ENCODE results near the gene ARHGAP45.

The ARHGAP45 gene

DNA sequence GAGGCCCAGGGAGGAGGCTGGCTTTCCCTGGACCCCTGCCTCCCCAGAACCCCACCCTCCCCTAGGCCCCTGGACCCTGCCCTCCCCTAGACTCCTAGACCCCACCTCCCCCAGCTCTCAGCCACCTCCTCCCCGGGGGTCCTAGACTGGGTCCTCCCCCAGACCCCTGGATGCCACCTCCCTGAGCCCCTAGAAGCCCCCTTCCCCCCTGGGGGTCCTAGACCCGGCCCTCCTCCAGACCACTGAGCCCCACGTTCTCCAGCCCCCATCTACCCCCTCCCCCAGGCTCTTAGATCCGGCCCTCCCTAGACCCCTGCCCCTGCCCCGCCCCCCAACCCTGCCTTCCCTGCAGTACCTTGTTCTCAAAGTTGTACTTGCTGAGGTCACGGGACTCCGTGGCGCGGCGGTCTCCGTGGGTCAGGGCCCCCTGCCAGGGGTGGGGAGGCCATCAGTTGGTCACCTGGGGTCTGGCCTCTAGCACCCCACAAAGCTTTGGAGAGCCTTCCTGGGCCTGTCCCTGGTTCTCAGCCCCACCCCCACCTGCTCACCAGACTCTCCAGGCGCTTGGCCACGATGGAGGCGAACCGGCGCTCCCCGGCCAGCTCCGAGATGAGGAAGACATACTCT lies 44.8 kb downstream of the ARHGAP45 start:
- TF ChIP-seq FOXP2 (optimal IDR thresholded peaks at IDR 0.05; ENCODE audit: borderline replicate concordance, extremely low read depth, extremely low read length, insufficient read depth) (no peak), SIN3A (IDR thresholded peaks at IDR 0.05; ENCODE audit: borderline replicate concordance, insufficient read depth, low read length) (no peak), POLR2AphosphoS5 (IDR thresholded peaks at IDR 0.05; ENCODE audit: low read depth, low read length) (no peak), TAF1 (IDR thresholded peaks at IDR 0.05; ENCODE audit: borderline replicate concordance, insufficient read depth, low read length) (no peak)
- TF ChIP-seq, protein P1, sequence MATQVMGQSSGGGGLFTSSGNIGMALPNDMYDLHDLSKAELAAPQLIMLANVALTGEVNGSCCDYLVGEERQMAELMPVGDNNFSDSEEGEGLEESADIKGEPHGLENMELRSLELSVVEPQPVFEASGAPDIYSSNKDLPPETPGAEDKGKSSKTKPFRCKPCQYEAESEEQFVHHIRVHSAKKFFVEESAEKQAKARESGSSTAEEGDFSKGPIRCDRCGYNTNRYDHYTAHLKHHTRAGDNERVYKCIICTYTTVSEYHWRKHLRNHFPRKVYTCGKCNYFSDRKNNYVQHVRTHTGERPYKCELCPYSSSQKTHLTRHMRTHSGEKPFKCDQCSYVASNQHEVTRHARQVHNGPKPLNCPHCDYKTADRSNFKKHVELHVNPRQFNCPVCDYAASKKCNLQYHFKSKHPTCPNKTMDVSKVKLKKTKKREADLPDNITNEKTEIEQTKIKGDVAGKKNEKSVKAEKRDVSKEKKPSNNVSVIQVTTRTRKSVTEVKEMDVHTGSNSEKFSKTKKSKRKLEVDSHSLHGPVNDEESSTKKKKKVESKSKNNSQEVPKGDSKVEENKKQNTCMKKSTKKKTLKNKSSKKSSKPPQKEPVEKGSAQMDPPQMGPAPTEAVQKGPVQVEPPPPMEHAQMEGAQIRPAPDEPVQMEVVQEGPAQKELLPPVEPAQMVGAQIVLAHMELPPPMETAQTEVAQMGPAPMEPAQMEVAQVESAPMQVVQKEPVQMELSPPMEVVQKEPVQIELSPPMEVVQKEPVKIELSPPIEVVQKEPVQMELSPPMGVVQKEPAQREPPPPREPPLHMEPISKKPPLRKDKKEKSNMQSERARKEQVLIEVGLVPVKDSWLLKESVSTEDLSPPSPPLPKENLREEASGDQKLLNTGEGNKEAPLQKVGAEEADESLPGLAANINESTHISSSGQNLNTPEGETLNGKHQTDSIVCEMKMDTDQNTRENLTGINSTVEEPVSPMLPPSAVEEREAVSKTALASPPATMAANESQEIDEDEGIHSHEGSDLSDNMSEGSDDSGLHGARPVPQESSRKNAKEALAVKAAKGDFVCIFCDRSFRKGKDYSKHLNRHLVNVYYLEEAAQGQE (IDR thresholded peaks at IDR 0.05; ENCODE audit: insufficient read depth in 1 of 2, low read depth in 2 of 2, low read length in 2 of 2), result no peak

DNA sequence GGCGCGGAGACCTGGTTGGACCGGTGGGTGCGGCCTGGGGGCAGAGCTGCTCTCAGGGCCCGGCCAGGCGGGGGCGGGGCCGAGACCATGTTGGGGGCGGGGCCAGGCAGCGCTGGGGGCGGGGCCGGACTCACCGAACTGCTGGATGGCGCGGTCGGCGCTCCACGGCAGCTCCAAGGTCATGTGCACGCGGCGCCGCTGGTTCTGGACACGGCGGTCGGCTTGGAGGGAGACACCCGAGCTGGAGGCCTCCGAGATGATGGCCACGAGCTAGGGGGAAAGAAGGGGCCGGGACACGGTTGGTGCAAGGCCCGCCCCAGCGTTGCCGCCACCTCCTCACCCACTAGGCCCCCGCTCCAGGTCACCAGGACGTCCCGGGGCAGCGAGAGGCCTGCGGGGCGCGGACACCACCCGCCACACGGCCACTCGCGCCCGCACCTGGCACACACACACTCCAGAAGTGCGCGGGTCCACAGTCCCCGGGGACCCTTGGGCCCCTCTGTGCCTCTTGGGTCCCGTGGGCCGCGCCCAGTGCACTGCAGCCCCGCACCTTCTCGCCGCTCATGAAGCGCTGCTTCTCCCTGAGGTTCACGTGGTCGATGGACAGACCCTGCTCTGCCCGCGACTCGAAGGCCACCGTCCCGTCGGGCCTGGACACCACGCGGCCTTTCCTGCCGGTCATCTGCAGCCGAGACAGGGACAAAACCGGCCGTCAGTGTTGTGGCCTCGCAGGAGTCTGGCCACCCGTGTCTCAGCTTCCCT lies 45.5 kb downstream of the ARHGAP45 start:
- TF ChIP-seq, protein P1 (IDR thresholded peaks at IDR 0.05; ENCODE audit: insufficient read depth in 1 of 2, low read depth in 2 of 2, low read length in 2 of 2), result no peak
- TF ChIP-seq FOXP2 (optimal IDR thresholded peaks at IDR 0.05; ENCODE audit: borderline replicate concordance, extremely low read depth, extremely low read length, insufficient read depth) (no peak), POLR2AphosphoS5 (IDR thresholded peaks at IDR 0.05; ENCODE audit: low read depth, low read length) (no peak), SIN3A (IDR thresholded peaks at IDR 0.05; ENCODE audit: borderline replicate concordance, insufficient read depth, low read length) (no peak), TAF1 (IDR thresholded peaks at IDR 0.05; ENCODE audit: borderline replicate concordance, insufficient read depth, low read length) (no peak)

DNA sequence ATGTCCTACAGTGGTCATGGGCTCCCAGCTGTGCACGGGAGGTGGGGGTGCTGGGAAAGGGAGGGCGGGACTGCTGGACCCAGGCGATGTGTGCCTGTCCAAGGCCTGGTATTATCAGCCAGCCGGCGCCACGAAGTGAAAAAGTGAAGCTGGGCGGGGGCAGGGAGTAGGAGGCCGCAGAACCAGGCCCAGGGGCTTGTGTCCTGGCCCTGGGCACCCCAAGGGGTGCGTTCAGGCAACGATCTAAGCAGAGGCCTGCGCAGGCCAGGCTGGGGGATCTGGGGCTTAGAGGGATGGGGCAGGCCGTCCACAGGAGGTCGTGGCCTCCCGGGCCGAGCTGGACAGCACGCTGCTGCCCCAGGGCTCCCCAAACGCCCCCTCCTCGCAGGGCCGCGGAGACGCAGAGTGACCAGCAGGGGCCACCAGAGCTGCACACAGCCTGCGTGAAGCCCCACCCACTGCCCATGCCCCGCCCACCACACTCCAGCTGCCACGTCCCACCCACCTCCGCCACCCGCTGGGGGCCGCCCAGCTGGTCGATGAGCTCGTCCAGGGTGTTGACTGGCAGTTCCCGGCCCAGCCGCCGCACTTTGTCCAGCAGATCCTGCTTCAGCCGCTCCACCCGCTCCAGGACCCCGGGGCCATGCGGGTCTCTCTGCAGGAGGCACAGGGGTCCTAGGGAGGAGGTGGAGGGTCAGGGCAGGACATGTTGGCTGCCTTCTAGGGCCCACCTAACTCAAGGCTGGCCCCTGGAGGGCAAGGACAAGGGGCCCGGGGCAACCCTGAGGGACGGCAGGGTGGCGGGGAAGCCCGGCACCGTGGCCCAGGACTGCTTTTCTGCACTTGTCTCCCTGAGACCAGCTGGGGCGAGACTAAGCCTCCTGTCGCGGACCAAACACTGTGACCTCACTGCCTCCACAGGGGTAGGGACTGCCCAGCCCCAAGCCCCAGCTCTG lies 46.3 kb downstream of the ARHGAP45 start:
- no peak for TF ChIP-seq TAF1 (IDR thresholded peaks at IDR 0.05; ENCODE audit: borderline replicate concordance, insufficient read depth, low read length)
- TF ChIP-seq, protein P1 (IDR thresholded peaks at IDR 0.05; ENCODE audit: insufficient read depth in 1 of 2, low read depth in 2 of 2, low read length in 2 of 2), result no peak
- peak; percentile 97 for TF ChIP-seq FOXP2 (optimal IDR thresholded peaks at IDR 0.05; ENCODE audit: borderline replicate concordance, extremely low read depth, extremely low read length, insufficient read depth)
- TF ChIP-seq POLR2AphosphoS5 (IDR thresholded peaks at IDR 0.05; ENCODE audit: low read depth, low read length), result peak; percentile 54
- TF ChIP-seq SIN3A (IDR thresholded peaks at IDR 0.05; ENCODE audit: borderline replicate concordance, insufficient read depth, low read length), result peak; percentile 81; the same call in 1 of the 2 replicates

DNA sequence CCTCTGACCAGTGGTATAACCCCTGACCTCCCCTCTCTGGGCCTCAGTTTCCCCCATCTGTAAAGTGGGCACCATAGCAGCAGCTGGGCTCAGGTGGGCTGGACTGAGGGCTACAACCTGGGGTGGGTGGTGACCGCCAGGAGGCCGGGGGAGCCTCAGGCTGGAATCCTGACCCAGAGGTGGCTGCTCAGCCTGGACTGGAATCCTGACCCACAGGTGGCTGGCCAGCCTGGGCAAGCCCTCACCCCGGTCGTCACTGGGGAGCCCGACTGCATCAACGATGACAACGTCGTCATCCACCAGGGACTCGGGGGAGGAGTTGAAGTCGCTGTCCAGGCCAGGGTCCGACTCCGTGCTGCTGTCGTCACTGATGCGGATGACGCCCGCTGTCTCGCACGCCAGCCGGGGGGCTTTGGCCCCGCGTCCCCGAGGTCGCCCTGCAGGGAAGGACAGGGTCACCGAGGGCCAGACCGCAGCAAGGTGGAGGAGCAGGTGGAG lies 47.1 kb downstream of the ARHGAP45 start:
- TF ChIP-seq TAF1 (IDR thresholded peaks at IDR 0.05; ENCODE audit: borderline replicate concordance, insufficient read depth, low read length) (no peak), FOXP2 (optimal IDR thresholded peaks at IDR 0.05; ENCODE audit: borderline replicate concordance, extremely low read depth, extremely low read length, insufficient read depth) (no peak), SIN3A (IDR thresholded peaks at IDR 0.05; ENCODE audit: borderline replicate concordance, insufficient read depth, low read length) (no peak), POLR2AphosphoS5 (IDR thresholded peaks at IDR 0.05; ENCODE audit: low read depth, low read length) (no peak)
- TF ChIP-seq, protein P1 (IDR thresholded peaks at IDR 0.05; ENCODE audit: insufficient read depth in 1 of 2, low read depth in 2 of 2, low read length in 2 of 2), result no peak
